Rectal smooth muscle tissue (tissue), 1 donor: ENCODE data around the gene RNF182.
"Not testable (repeated sequence)": the region's sequence is repeated elsewhere in the genome, so short reads cannot be mapped to it uniquely, and the experiment has no call there.

Experiments used
- H3K27ac ChIP-seq: one replicate; pipeline ENCODE4 v1.7.0; 2013; ENCODE audit warnings: low read depth, low read length, inconsistent platforms
- H3K27me3 ChIP-seq: one replicate; pipeline ENCODE4 v1.7.0; 2013; ENCODE audit warnings: low read length; ENCODE audit not compliant: control insufficient read depth, insufficient read depth
- H3K36me3 ChIP-seq: one replicate; pipeline ENCODE4 v1.7.0; 2013; ENCODE audit warnings: low read length; ENCODE audit not compliant: control insufficient read depth, insufficient read depth
- H3K4me1 ChIP-seq: one replicate; pipeline ENCODE4 v1.7.0; 2013; ENCODE audit warnings: low read length; ENCODE audit not compliant: control insufficient read depth, insufficient read depth
- H3K4me3 ChIP-seq: one replicate; pipeline ENCODE4 v1.7.0; 2013; ENCODE audit warnings: low read length
- H3K9ac ChIP-seq: one replicate; pipeline ENCODE4 v1.7.0; 2013; ENCODE audit warnings: low read length

The RNF182 gene, protein sequence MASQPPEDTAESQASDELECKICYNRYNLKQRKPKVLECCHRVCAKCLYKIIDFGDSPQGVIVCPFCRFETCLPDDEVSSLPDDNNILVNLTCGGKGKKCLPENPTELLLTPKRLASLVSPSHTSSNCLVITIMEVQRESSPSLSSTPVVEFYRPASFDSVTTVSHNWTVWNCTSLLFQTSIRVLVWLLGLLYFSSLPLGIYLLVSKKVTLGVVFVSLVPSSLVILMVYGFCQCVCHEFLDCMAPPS

DNA sequence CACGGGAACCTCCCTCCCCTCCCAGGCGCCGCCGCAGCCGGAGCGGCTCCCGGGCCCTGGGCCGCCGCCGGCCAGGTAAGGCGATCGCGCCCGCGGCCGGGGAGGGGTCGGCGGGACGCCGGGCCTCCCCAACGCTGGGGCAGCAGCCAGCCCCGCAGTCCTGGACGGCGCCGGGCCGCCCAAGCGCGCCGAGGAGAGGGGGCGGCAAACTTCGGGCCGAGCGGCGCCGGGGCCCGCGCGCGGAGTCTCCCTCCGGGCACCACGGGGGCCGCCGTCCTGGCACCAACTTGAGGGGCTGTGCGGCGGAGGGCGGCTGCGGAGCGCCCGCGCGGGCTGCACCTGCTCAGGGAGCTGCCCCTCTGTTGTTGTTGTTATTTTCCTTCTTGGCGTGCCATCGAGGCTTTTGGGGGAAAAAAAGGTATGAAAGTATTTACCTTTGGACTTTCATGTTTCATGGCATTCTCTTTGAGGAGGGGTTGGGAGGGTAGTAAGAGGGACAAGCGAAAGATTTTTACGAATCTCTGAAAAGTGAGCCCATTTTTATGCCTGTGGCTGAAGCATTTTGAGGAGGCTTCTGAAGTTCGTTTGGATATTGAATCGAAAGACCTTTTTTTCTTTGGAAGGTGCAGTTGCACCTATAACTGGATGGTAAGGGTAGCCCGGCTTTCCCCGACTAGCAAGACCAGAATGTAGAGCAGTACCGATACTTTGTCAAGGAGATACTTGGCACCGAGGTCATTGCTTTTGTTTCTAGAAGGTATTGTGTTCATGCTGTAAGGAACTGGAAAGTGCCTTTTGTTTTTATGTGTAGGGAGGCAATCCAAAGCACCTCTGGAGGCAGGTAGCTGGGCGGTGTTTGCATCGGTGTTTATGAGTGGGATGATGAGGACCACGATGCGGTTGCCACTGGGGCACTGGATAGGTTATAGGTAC is at the start of gene RNF182:
Gene RNF182 (plus strand): TSS at position 4 of the 933 bp plus-strand sequence. CDS start 52,168 bp downstream, outside the sequence.
- Histone ChIP-seq H3K36me3 (no peaks in the 10 kb centered on the region), H3K4me3 (peak within 1 kb of the TSS; percentile 58), H3K27ac (no peak within 1 kb of the TSS), H3K9ac (no peak within 1 kb of the TSS), H3K4me1 (peaks cover 4% of the 10 kb centered on the region), H3K27me3 (peaks cover 15% of the 10 kb centered on the region)

DNA sequence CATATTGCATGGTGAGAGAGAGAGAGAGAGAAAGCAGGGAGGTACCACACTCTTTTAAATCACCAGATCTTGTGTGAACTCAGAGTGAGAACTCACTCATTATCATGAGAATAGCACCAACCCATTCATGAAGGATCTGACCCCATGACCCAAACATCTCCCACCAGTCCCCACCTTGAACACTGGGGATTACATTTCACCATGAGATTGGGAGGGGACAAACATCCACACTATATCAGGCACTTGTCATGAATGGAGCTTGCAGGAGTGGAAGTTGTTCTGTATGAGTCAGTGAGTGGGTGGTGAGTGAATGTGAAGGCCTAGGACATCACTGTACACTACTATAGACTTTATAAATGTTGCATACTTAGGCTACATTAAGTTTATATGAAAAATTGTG is 47.7 kb upstream of the RNF182 start:
- Histone ChIP-seq H3K4me3 (no peak overlapping the region), H3K27ac (no peak overlapping the region), H3K9ac (no peak overlapping the region), H3K27me3 (no peaks in the 10 kb centered on the region), H3K4me1 (peaks cover 7% of the 10 kb centered on the region), H3K36me3 (no peaks in the 10 kb centered on the region)

DNA sequence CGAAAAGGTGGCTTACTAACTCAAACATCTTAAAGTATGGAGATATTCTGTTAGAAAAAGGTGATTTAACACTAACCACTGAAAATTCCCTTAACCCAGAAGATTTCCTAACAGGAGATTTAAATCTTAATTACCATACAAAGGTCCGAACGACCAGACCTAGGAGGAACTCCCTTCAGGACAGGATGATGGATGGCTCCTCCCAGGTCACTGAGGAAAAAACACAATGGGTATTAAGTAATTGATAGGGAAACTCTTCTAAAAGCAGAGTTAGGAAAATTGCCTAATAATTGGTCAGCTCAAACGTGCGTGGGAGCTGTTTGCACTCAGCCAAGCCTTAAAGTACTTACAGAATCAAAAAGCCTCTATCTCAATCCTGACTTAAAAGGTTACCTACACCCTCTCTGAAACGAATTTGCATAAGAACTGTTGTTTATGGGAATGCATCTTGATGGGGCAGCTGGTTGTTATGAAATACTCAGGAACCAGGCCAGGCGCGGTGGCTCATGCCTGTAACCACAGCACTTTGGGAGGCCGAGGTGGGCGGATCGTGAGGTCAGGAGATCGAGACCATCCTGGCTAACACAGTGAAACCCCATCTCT is 44.6 kb upstream of the RNF182 start:
- H3K27me3 ChIP-seq, H3K27ac ChIP-seq, H3K4me1 ChIP-seq, H3K9ac ChIP-seq, H3K36me3 ChIP-seq, H3K4me3 ChIP-seq: not testable (repeated sequence)

DNA sequence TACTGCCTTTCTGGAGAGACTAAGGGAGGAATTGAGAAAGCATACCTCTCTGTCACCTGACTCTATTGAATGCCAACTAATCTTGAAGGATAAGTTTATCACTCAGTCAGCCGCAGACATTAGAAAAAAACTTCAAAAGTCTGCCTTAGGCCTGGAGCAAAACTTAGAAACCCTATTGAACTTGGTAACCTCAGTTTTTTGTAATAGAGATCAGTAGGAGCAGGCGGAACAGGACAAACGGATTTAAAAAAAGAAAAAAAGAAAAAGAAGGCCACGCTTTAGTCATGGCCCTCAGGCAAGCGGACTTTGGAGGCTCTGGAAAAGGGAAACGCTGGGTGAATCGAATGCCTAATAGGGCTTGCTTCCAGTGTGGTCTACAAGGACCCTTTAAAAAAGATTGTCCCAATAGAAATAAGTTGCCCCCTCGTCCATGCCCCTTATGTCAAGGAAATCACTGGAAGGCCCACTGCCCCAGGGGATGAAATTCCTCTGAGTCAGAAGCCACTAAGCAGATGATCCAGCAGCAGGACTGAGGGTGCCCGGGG is 43.1 kb upstream of the RNF182 start:
- Histone ChIP-seq H3K27ac (no peak overlapping the region), H3K36me3 (no peaks in the 10 kb centered on the region), H3K4me1 (no peaks in the 10 kb centered on the region), H3K9ac (no peak overlapping the region), H3K27me3 (no peaks in the 10 kb centered on the region), H3K4me3 (no peak overlapping the region)

DNA sequence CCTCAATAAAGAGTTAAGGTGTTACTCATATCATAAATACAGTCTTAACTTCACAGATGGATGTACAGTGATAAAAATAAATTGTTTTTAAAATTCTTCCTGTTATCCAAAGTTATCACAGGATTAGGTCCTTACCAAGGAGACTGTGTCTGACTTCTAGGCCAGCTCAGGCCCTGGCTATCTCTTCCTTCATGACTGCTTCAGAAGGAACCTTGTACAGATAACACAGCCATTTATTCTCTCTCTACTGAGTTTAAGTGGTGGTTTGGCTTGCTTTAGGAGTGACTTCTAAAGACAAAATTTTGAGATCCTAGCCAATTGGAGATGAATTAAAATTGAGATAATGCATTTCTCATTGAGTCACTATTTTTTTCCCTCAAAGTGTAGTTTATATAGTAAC is 40.8 kb upstream of the RNF182 start:
- Histone ChIP-seq H3K27ac (no peak overlapping the region), H3K9ac (no peak overlapping the region), H3K4me1 (no peaks in the 10 kb centered on the region), H3K36me3 (no peaks in the 10 kb centered on the region), H3K27me3 (no peaks in the 10 kb centered on the region), H3K4me3 (no peak overlapping the region)

DNA sequence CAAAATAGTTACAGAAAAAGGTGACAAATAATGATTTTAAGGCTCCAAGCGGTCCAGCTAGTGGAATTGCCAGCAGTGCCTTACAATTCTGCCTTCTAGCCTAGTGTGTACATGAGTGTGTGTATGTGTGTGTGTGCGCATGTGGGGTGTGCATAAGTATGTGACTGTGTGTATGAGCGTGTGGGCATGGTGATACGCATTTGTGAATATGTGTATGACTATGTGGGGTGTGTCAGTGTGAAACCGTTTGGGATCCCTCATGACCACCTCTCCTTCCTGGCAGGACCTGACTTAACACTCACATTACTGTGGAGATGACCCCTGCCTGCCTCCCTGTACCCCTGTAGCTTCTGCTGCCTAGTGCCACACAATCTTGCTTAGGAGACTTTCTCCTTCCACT is 40.4 kb upstream of the RNF182 start:
- no peak overlapping the region for H3K9ac ChIP-seq
- H3K4me3 ChIP-seq, result no peak overlapping the region
- no peaks in the 10 kb centered on the region for H3K27me3 ChIP-seq
- no peaks in the 10 kb centered on the region for H3K4me1 ChIP-seq
- H3K36me3 ChIP-seq, result no peaks in the 10 kb centered on the region
- H3K27ac ChIP-seq, result no peak overlapping the region

DNA sequence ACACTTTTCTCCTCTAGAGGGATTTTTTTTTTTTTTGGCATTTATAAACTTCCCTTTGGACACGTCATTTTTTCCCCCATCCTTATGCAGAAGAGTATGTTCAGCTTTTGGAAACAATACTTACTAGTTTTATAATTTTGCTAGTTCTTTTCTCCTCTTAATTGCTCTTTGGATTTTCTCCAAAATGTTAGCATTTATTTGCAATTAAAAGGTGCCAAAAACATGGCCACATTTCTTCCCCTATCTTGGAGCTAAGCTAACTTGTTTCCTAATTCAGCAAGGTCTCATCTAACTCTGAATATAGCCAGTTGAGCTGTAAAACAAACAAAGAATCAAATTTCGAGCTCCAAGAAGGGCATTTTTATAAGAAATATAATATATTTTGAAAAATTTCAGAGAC is 39.2 kb upstream of the RNF182 start:
- Histone ChIP-seq H3K27me3 (no peaks in the 10 kb centered on the region), H3K4me3 (no peak overlapping the region), H3K27ac (no peak overlapping the region), H3K4me1 (no peaks in the 10 kb centered on the region), H3K9ac (no peak overlapping the region), H3K36me3 (no peaks in the 10 kb centered on the region)

DNA sequence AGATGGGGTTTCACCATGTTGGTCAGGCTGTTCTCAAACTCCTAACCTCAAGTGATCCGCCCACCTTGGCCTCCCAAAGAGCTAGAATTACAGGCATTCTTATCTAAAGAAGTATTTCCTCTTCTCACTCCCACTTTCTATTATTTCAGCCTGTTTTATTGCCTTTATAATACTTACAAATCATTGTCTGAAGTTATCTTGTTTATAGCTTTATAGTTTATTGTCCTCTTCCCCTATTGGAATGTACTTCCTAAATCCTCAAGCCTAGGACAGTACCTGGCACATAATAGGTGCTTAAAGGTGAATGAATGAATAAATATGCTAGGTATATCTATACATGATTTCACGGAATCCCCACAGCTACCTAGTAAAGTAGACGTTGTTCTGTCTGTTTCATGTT is 37.8 kb upstream of the RNF182 start:
- H3K4me1 ChIP-seq, result no peaks in the 10 kb centered on the region
- H3K27ac ChIP-seq, result no peak overlapping the region
- H3K27me3 ChIP-seq, result no peaks in the 10 kb centered on the region
- H3K36me3 ChIP-seq, result no peaks in the 10 kb centered on the region
- no peak overlapping the region for H3K4me3 ChIP-seq
- no peak overlapping the region for H3K9ac ChIP-seq

DNA sequence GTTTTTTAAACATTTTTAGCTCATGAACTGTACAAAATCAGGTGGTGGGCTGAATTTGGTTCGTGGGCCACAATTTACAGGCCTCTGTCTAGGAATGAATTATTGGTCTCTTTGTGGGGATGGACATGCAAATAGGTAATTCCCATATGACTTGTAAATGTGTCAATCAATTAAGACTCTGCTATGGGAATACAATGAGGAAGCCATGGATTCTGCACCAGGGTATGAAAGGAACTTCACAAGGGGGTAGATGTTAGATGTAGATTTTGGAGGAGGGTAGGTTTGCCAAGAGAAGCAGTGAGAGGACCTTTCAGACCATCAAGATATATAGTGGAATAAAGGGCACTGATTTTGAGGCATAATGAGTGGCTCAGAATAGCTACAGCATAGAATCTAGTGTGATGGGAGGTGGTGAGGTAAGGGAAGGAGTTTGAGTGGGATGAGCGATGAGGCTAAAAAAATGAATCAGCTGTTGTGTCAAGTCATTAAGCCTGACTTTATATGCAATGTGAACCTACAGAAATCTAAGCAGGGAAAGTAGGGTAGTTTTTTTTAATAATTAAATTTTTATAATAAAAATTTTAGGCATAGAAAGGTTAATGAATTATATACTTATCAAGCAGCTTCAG is 32.6 kb upstream of the RNF182 start:
- no peaks in the 10 kb centered on the region for H3K36me3 ChIP-seq
- H3K9ac ChIP-seq, result no peak overlapping the region
- H3K4me3 ChIP-seq, result no peak overlapping the region
- no peaks in the 10 kb centered on the region for H3K4me1 ChIP-seq
- H3K27ac ChIP-seq, result no peak overlapping the region
- H3K27me3 ChIP-seq, result no peaks in the 10 kb centered on the region

DNA sequence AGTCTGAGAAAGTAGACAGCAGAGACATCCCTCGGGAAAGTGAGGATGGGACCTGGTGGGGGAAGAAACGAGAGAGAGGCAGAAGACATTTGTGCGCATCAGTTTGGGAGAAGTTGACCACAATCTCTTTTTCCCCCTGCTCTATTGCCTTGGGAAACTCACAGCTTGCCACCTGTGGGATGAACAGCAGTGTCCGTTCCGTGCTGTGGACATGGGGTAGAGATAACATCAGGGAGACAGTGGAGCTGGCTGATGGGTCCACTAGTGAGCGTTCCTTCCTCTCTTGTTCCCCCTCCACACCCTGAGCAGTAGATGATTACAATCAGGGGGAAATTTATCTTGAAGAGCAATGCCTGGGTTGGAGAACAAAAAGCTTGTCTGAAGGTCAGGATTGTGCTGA is 21.8 kb upstream of the RNF182 start:
- Histone ChIP-seq H3K27me3 (no peaks in the 10 kb centered on the region), H3K4me1 (no peaks in the 10 kb centered on the region), H3K36me3 (no peaks in the 10 kb centered on the region)

DNA sequence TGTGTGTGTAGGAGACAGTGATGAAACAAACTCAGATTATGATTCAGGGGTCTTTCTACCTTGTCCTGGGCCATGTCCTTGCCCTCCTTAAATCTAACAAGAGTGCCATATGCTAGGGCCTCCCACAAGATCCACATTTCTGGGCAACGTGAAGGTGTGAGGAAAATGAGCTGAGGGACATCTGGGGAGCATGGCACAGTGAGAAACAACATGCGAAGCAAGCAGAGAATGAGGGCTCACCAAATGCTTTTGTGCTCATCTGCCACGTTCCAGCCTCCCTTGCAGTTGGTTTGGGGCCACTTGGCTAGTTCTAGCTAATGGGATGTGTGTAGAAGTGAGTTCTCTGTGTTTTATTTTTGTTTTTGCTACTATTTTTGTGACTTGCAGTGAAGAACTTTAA is 21.4 kb upstream of the RNF182 start:
- no peak overlapping the region for H3K4me3 ChIP-seq
- H3K27ac ChIP-seq, result no peak overlapping the region
- no peaks in the 10 kb centered on the region for H3K4me1 ChIP-seq
- no peaks in the 10 kb centered on the region for H3K36me3 ChIP-seq
- H3K27me3 ChIP-seq, result no peaks in the 10 kb centered on the region
- H3K9ac ChIP-seq, result no peak overlapping the region

More for the DNA sequence above, 21.8 kb upstream of the RNF182 start:
- Histone ChIP-seq H3K9ac (no peak overlapping the region), H3K4me3 (no peak overlapping the region), H3K27ac (no peak overlapping the region)

DNA sequence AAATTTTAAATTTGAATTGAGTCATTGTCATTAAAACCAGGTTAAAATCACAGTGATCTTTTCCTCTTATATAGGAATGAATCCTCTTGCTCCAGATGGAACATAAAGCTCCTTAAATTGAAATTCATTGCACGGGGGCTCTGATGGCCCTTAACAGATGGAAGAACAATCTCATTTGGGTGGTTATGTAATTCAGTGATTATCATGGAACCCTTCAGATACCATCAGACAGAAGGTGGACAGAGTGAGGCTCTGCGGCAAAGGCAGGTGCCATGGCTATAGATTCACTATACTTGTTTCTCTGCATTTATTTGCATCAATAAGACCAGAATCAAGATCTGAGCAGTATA is 17.8 kb upstream of the RNF182 start:
- H3K4me3 ChIP-seq, result no peak overlapping the region
- no peaks in the 10 kb centered on the region for H3K4me1 ChIP-seq
- H3K36me3 ChIP-seq, result no peaks in the 10 kb centered on the region
- H3K9ac ChIP-seq, result no peak overlapping the region
- no peak overlapping the region for H3K27ac ChIP-seq
- H3K27me3 ChIP-seq, result no peaks in the 10 kb centered on the region
